ENCODE data around the gene SRA1. TPM values are rescaled to one million over a fixed set of nuclear protein-coding genes. Genes with fewer than 3 reads are reported as not detected.

The SRA1 gene
- total and polyA plus RNA-seq, 2 experiments from 2014 or later: 26.5 to 66.4 TPM

DNA sequence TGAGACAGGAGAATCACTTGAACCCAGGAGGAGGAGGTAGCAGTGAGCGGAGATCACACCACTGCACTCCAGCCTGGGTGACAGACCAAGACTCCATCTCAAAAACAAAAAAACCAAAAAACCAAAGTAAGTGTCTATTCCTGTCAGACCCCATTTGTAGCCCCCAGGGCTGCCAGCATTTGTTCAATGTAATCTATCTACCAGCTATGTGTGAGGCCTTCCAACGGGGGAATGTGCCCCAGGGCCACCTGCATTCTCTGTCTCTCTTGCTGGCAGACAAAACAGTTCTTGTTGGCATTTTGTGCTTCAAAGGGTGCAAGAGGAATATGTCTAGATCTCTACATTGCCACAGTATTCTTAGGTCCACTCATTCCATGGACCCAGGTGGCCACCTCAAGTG is 41.6 kb upstream of the SRA1 start:
- no peaks in the 10 kb centered on the region for H4K20me1 ChIP-seq (ENCODE audit: insufficient read depth, poor library complexity, severe bottlenecking)
- no peaks in the 10 kb centered on the region for H3K36me3 ChIP-seq (replicated peaks; ENCODE audit: insufficient read depth, low read depth)
- TF ChIP-seq, protein P1, sequence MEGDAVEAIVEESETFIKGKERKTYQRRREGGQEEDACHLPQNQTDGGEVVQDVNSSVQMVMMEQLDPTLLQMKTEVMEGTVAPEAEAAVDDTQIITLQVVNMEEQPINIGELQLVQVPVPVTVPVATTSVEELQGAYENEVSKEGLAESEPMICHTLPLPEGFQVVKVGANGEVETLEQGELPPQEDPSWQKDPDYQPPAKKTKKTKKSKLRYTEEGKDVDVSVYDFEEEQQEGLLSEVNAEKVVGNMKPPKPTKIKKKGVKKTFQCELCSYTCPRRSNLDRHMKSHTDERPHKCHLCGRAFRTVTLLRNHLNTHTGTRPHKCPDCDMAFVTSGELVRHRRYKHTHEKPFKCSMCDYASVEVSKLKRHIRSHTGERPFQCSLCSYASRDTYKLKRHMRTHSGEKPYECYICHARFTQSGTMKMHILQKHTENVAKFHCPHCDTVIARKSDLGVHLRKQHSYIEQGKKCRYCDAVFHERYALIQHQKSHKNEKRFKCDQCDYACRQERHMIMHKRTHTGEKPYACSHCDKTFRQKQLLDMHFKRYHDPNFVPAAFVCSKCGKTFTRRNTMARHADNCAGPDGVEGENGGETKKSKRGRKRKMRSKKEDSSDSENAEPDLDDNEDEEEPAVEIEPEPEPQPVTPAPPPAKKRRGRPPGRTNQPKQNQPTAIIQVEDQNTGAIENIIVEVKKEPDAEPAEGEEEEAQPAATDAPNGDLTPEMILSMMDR (IDR thresholded peaks at IDR 0.05; ENCODE audit: poor library complexity): no peak
- TF ChIP-seq EZH2phosphoT487 (IDR thresholded peaks at IDR 0.05; ENCODE audit: low read depth, severe bottlenecking, unreplicated experiment): no peak
- TF ChIP-seq EZH2 (IDR thresholded peaks at IDR 0.05; ENCODE audit: borderline replicate concordance): no peak
- no peak overlapping the region for H3K4me2 ChIP-seq
- no peaks in the 10 kb centered on the region for H3K9me3 ChIP-seq (ENCODE audit: low read depth)
- no peaks in the 10 kb centered on the region for H3K4me1 ChIP-seq (ENCODE audit: insufficient read depth)
- H3K4me3 ChIP-seq: no peak overlapping the region
- H2AFZ ChIP-seq: no peak overlapping the region
- no peak for DNase-seq (ENCODE audit: low spot score)
- WGBS (ENCODE audit: low lambda C conversion rate, missing lambda C conversion rate): 64% methylated on average over 2 of the region's 2 CpGs
- no peaks in the 10 kb centered on the region for H3K9me2 ChIP-seq (replicated peaks; ENCODE audit: insufficient read depth)
- no peaks in the 10 kb centered on the region for H3K27me3 ChIP-seq
- H3K79me2 ChIP-seq: no peaks in the 10 kb centered on the region
- no peak overlapping the region for H3K27ac ChIP-seq

- Histone ChIP-seq H3K79me2 (no peaks in the 10 kb centered on the region), H4K20me1 (ENCODE audit: insufficient read depth, poor library complexity, severe bottlenecking) (no peaks in the 10 kb centered on the region), H3K36me3 (replicated peaks; ENCODE audit: insufficient read depth, low read depth) (no peaks in the 10 kb centered on the region), H3K4me3 (no peak overlapping the region), H3K9me2 (replicated peaks; ENCODE audit: insufficient read depth) (no peaks in the 10 kb centered on the region), H3K4me1 (ENCODE audit: insufficient read depth) (no peaks in the 10 kb centered on the region), H3K4me2 (peak overlapping the region; percentile 16), H2AFZ (no peak overlapping the region), H3K27ac (peak overlapping the region; percentile 57), H3K9me3 (ENCODE audit: low read depth) (no peaks in the 10 kb centered on the region), H3K27me3 (no peaks in the 10 kb centered on the region)
- TF ChIP-seq EZH2phosphoT487 (IDR thresholded peaks at IDR 0.05; ENCODE audit: low read depth, severe bottlenecking, unreplicated experiment) (no peak), EZH2 (IDR thresholded peaks at IDR 0.05; ENCODE audit: borderline replicate concordance) (no peak)
- TF ChIP-seq, protein P1 (IDR thresholded peaks at IDR 0.05; ENCODE audit: poor library complexity): no peak
- WGBS (ENCODE audit: low lambda C conversion rate, missing lambda C conversion rate): 95% methylated on average over 1 of the region's 1 CpG
- no peak for DNase-seq (ENCODE audit: low spot score)
Observed at GRCh38 chr5:140596321-140596741, 39.1 kb upstream of the SRA1 start.

DNA sequence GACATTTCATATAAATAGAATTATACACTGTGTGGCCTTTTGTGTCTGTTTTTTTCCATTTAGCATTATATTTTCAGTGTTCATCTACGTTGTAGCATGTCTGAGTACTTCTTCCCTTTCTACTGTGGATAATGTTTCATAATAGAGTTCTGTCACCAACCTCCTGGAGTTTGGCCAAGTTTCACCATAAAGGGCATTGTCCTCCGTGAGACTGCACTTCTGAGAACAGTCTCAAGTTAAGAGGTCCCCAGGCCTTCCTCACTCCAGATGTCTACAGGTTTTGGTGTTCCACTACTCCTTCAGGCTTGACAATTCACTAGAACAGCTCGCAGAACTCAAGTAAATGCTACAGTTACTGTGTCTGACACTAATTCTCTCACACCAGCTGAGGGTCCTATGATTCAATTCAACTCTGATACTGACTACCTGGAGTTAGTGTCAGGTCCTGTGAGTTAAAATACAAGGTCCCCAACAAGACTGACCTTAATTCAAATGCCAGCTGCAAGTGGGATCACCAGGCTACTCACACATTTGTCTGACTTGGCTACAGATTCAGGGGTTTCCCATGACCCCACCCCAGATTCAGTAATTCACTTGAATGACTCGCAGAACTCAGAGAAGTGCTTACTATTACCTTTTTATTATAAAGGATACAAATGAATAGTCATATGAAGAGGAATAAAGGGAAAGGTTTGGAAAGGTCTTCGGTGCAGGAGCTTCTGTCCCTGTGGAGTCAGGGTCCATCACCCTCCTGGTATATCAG is 38.4 kb upstream of the SRA1 start:
- DNase-seq (ENCODE audit: low spot score): peak; percentile 31
- Histone ChIP-seq H4K20me1 (ENCODE audit: insufficient read depth, poor library complexity, severe bottlenecking) (no peaks in the 10 kb centered on the region), H3K4me1 (ENCODE audit: insufficient read depth) (no peaks in the 10 kb centered on the region), H3K4me3 (no peak overlapping the region), H3K79me2 (no peaks in the 10 kb centered on the region), H3K36me3 (replicated peaks; ENCODE audit: insufficient read depth, low read depth) (no peaks in the 10 kb centered on the region), H3K9me2 (replicated peaks; ENCODE audit: insufficient read depth) (no peaks in the 10 kb centered on the region), H3K27me3 (no peaks in the 10 kb centered on the region), H3K27ac (no peak overlapping the region), H3K4me2 (no peak overlapping the region), H3K9me3 (ENCODE audit: low read depth) (no peaks in the 10 kb centered on the region), H2AFZ (no peak overlapping the region)
- 81% methylated on average over 5 of the region's 5 CpGs for WGBS (ENCODE audit: low lambda C conversion rate, missing lambda C conversion rate)
- TF ChIP-seq, protein P1 (IDR thresholded peaks at IDR 0.05; ENCODE audit: poor library complexity): no peak
- TF ChIP-seq EZH2 (IDR thresholded peaks at IDR 0.05; ENCODE audit: borderline replicate concordance): no peak
- no peak for TF ChIP-seq EZH2phosphoT487 (IDR thresholded peaks at IDR 0.05; ENCODE audit: low read depth, severe bottlenecking, unreplicated experiment)

Measured in hepatocyte (in vitro differentiated cells).